Ishikawa (cell line): ENCODE data around the gene ARSB.

Experiments
- CEBPB ChIP-seq: IDR thresholded peaks from 2 replicates; pipeline ENCODE4 v1.6.1; 2012
- CREB1 ChIP-seq: IDR thresholded peaks from 2 replicates; pipeline ENCODE4 v1.6.1; 2012; ENCODE audit warnings: low read depth
- EGR1 ChIP-seq: IDR thresholded peaks from 2 replicates; pipeline ENCODE4 v1.6.1; 2012
- EP300 ChIP-seq: IDR thresholded peaks from 2 replicates; pipeline ENCODE4 v1.6.1; 2012; ENCODE audit warnings: borderline replicate concordance
- FOXM1 ChIP-seq: IDR thresholded peaks from 2 replicates; pipeline ENCODE4 v1.6.1; 2012; ENCODE audit warnings: low read depth, borderline replicate concordance
- MAX ChIP-seq: IDR thresholded peaks from 2 replicates; pipeline ENCODE4 v1.6.1; 2012
- NFIC ChIP-seq: IDR thresholded peaks from 2 replicates; pipeline ENCODE4 v1.6.1; 2012
- RAD21 ChIP-seq: IDR thresholded peaks from 2 replicates; pipeline ENCODE4 v1.6.1; 2012; ENCODE audit warnings: low read depth
- REST ChIP-seq: IDR thresholded peaks from 2 replicates; pipeline ENCODE4 v1.6.1; 2012; ENCODE audit warnings: low read depth, mild to moderate bottlenecking
- TAF1 ChIP-seq: IDR thresholded peaks from 2 replicates; pipeline ENCODE4 v1.6.1; 2012; ENCODE audit warnings: low read depth, mild to moderate bottlenecking
- TCF12 ChIP-seq: IDR thresholded peaks from 2 replicates; pipeline ENCODE4 v1.6.1; 2012; ENCODE audit warnings: low read depth
- TEAD4 ChIP-seq: IDR thresholded peaks from 2 replicates; pipeline ENCODE4 v1.6.1; 2012
- USF1 ChIP-seq: IDR thresholded peaks from 2 replicates; pipeline ENCODE4 v1.6.1; 2012
- YY1 ChIP-seq: IDR thresholded peaks from 2 replicates; pipeline ENCODE4 v1.6.1; 2012; ENCODE audit warnings: low read depth
- ZBTB7A ChIP-seq: IDR thresholded peaks from 2 replicates; pipeline ENCODE4 v1.6.1; 2012; ENCODE audit warnings: low read depth

Gene ARSB

GRCh38 chr5:78801413-78801812 lies 183.7 kb downstream of the ARSB start:
- TF ChIP-seq NFIC = no peak
- no peak for TF ChIP-seq CEBPB
- TF ChIP-seq CREB1 = no peak
- no peak for TF ChIP-seq MAX
- no peak for TF ChIP-seq EGR1
- no peak for TF ChIP-seq FOXM1
- TF ChIP-seq REST = no peak
- TF ChIP-seq EP300 = no peak
- no peak for TF ChIP-seq ZBTB7A
- no peak for TF ChIP-seq TCF12
- no peak for TF ChIP-seq TEAD4
- TF ChIP-seq USF1 = no peak
- no peak for TF ChIP-seq RAD21
- TF ChIP-seq TAF1 = no peak
- TF ChIP-seq YY1 = no peak

- TF ChIP-seq YY1 = no peak
- no peak for TF ChIP-seq TEAD4
- TF ChIP-seq RAD21 = no peak
- no peak for TF ChIP-seq FOXM1
- no peak for TF ChIP-seq EP300
- TF ChIP-seq TAF1 = no peak
- TF ChIP-seq TCF12 = no peak
- no peak for TF ChIP-seq MAX
- no peak for TF ChIP-seq CEBPB
- no peak for TF ChIP-seq NFIC
- no peak for TF ChIP-seq CREB1
- TF ChIP-seq USF1 = no peak
Observed at GRCh38 chr5:78799266-78800017, 185.7 kb downstream of the ARSB start.

- TF ChIP-seq CREB1 (no peak), MAX (no peak), EP300 (no peak), RAD21 (no peak), USF1 (no peak), EGR1 (no peak), NFIC (no peak), ZBTB7A (no peak), CEBPB (no peak), FOXM1 (no peak), TCF12 (no peak), TEAD4 (no peak), YY1 (no peak), REST (no peak)
Observed at GRCh38 chr5:78798673-78799029, 186.5 kb downstream of the ARSB start.

- TF ChIP-seq CEBPB (no peak), TAF1 (no peak), EGR1 (no peak), FOXM1 (no peak), RAD21 (no peak), REST (no peak), YY1 (no peak), NFIC (no peak), CREB1 (no peak), TCF12 (no peak), TEAD4 (no peak), MAX (no peak), USF1 (no peak)
Observed at GRCh38 chr5:78797936-78798672, 187.0 kb downstream of the ARSB start.
